ENCODE measurements around the gene GTF2H4. TPM values are rescaled to one million over a fixed set of nuclear protein-coding genes. Genes with fewer than 3 reads are reported as not detected.
"Not testable (repeated sequence)": the region's sequence is repeated elsewhere in the genome, so short reads cannot be mapped to it uniquely, and the experiment has no call there.

The GTF2H4 gene
- total and polyA plus RNA-seq, 2 of the 8 experiments (the other 6 are each of a cell fraction or from before 2014, with no cell fraction given), result 42.3 to 53.4 TPM

- peak overlapping the region; percentile 25 for H4K5ac ChIP-seq (ENCODE audit: insufficient read length, low read depth, low read length)
- H3K4me1 ChIP-seq (replicated peaks in 1 of 4; ENCODE audit: control insufficient read depth in 3 of 4, insufficient read depth in 4 of 4, low read length in 3 of 4); H3K9ac ChIP-seq (replicated peaks in 1 of 4; ENCODE audit: extremely low read depth in 1 of 4, low read depth in 3 of 4, low read length in 3 of 4); H2BK120ac ChIP-seq (replicated peaks; ENCODE audit: low read depth, low read length); H2AFZ ChIP-seq (ENCODE audit: low read length); DNase-seq (ENCODE audit: low read depth in 1 of 2, low spot score in 2 of 2); H3K36me3 ChIP-seq (ENCODE audit: control insufficient read depth in 2 of 4, insufficient read depth in 4 of 4, low read length in 3 of 4); FAIRE-seq; H3K23ac ChIP-seq (ENCODE audit: insufficient read length); H4K8ac ChIP-seq (ENCODE audit: extremely low read depth, insufficient read depth, low read length); H3K56ac ChIP-seq (replicated peaks; ENCODE audit: insufficient read length, low read depth, low read length); H2BK12ac ChIP-seq (ENCODE audit: low read depth, low read length); H3K27ac ChIP-seq (ENCODE audit: low read depth, low read length); H4K20me1 ChIP-seq (replicated peaks in 1 of 2; ENCODE audit: control insufficient read depth in 1 of 2, insufficient read depth in 2 of 2, low read length in 2 of 2); H3K27me3 ChIP-seq (replicated peaks in 1 of 4; ENCODE audit: control insufficient read depth in 3 of 4, extremely low read depth in 1 of 4, insufficient read depth in 3 of 4, low read length in 3 of 4); H3K79me1 ChIP-seq (ENCODE audit: low read depth, low read length); H2AK5ac ChIP-seq (ENCODE audit: low read depth, low read length); H3K23me2 ChIP-seq (ENCODE audit: low read depth, low read length); H2BK5ac ChIP-seq (ENCODE audit: low read depth, low read length); H3K9me3 ChIP-seq (ENCODE audit: insufficient read depth in 2 of 2, low read depth in 1 of 2, low read length in 1 of 2); H3K18ac ChIP-seq (ENCODE audit: extremely low read depth, low read length); H3K14ac ChIP-seq (ENCODE audit: insufficient read length); H4K91ac ChIP-seq (replicated peaks; ENCODE audit: insufficient read length, low read length); H2BK20ac ChIP-seq (ENCODE audit: low read length); H3K4ac ChIP-seq (replicated peaks; ENCODE audit: insufficient read length, low read depth, low read length); H2BK15ac ChIP-seq (ENCODE audit: low read length): not testable (repeated sequence)
- CTCF ChIA-PET (ENCODE audit: partially characterized antibody), result interaction anchor here (1.0 to 9.6 kb wide), 7 partner anchors 9 to 163 kb away, joined by 3 to 98 read pairs (median 5); no protein-coding TSS in a partner anchor
- POLR2A ChIA-PET (ENCODE audit: partially characterized antibody), result interaction anchor here (0.8 to 3.1 kb wide), 17 partner anchors 11 to 262 kb away, joined by 3 to 9 read pairs (median 4); partner anchors contain the start of gene DDR1
- peaks cover 0 to 13% of the 10 kb centered on the region in 2 experiments; a peak in 2 of 4 replicates for H3K79me2 ChIP-seq (ENCODE audit: control insufficient read depth in 1 of 2, insufficient read depth in 2 of 2, low read length in 2 of 2)
- WGBS, 2 experiments (ENCODE audit: extremely low coverage in 1 of 2, insufficient coverage in 1 of 2, insufficient read length in 1 of 2, insufficient replicate concordance in 2 of 2, low coverage in 1 of 2, low lambda C conversion rate in 2 of 2, missing lambda C conversion rate in 1 of 2), result 73% methylated on average over 15 of the region's 16 CpGs; no CpG with 5 or more reads in 1 of the 2 experiments
- peak overlapping the region; percentile 83 to 98 (median 98) for H3K4me3 ChIP-seq (ENCODE audit: extremely low read depth in 1 of 4, insufficient read depth in 2 of 4, low read depth in 3 of 4, low read length in 4 of 4)
- H3K4me2 ChIP-seq (ENCODE audit: insufficient read depth in 1 of 2, low read depth in 2 of 2, low read length in 2 of 2), result peak overlapping the region; percentile 66 to 97
Observed at GRCh38 chr6:30907290-30907757, 683 bp upstream of the GTF2H4 start.

Measured in H1 (cell line).